Smooth muscle cell of trachea (primary cell): ENCODE measurements around the gene TFPI. TPM values are rescaled to one million over a fixed set of nuclear protein-coding genes. Genes with fewer than 3 reads are reported as not detected.

Experiments used
- total RNA-seq: library from RNA; depleted of rRNA; stranded (reverse); fragments of >200 nt; gene quantifications from 2 replicates; pipeline ENCODE4 v1.2.1, GENCODE V29; 2014

Gene TFPI
- total RNA-seq = 135 and 159 TPM in 2 replicates

DNA sequence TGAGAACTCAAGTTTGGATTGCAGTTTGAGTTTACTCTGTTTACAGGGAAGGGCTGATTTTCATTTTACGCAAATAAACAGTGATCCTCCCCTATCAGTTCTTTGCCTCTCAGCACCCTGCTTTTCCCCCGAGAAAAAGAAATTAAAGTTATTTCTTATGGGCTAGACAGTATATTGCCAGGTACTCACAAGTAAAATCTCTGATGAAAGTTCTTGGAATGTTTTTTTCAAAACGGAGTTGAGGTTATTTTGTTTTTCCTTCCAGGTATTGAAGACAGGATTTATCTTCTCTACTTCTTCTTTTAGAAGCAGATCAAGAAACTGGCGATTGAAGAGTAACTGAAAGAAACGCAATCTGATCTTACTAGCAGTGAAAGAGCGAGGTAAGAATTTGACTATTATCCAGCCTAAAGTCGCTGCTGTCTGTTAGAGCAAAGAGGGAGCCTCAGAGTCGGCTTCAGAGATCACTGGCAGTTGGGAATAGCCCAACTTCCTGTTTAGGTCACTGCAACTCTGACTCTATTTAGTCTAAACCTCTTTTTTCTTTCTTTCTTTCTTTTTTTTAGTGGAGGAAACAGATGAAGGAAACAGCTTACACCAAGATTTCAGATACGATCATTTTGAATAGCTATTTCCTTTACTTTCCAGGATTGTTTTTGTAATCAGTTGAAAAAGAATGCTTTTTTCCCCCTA is at the start of gene TFPI:
TSS of gene TFPI (minus strand) at position 425 of the 693 bp plus-strand sequence. CDS start 50,667 bp downstream, outside the sequence.

Other genes with a start within 250 kb of the TFPI start
- gene CALCRL, start 106.2 kb downstream of the TFPI start, total RNA-seq = 1.7 and 4.4 TPM in 2 replicates